GM12801 (cell line): Measurements from ENCODE around the gene SORCS2.

Experiments used
- TF ChIP-seq, protein P1 (sequence below): IDR thresholded peaks from one replicate; pipeline ENCODE4 v1.5.1; 2011; ENCODE audit warnings: control low read depth; ENCODE audit not compliant: insufficient read length; ENCODE audit errors: extremely low read depth

The SORCS2 gene

DNA sequence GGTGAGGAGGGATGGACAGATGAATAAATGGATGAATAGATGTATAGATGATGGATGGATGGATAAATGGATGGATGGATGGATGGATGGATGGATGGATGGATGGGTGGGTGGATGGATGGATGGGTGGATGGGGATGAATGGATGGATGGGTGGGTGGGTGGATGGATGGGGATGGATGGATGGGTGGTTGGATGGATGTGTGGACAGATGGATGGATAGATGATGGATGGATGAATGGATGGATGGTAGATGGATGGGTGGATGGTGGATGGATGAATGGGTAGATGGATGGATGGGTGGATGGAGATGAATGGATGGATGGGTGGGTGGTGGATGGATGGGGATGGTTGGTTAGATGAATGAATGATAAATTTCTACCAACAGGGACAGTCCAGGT is 449.4 kb downstream of the SORCS2 start:
- TF ChIP-seq, protein P1, sequence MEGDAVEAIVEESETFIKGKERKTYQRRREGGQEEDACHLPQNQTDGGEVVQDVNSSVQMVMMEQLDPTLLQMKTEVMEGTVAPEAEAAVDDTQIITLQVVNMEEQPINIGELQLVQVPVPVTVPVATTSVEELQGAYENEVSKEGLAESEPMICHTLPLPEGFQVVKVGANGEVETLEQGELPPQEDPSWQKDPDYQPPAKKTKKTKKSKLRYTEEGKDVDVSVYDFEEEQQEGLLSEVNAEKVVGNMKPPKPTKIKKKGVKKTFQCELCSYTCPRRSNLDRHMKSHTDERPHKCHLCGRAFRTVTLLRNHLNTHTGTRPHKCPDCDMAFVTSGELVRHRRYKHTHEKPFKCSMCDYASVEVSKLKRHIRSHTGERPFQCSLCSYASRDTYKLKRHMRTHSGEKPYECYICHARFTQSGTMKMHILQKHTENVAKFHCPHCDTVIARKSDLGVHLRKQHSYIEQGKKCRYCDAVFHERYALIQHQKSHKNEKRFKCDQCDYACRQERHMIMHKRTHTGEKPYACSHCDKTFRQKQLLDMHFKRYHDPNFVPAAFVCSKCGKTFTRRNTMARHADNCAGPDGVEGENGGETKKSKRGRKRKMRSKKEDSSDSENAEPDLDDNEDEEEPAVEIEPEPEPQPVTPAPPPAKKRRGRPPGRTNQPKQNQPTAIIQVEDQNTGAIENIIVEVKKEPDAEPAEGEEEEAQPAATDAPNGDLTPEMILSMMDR = no peak

DNA sequence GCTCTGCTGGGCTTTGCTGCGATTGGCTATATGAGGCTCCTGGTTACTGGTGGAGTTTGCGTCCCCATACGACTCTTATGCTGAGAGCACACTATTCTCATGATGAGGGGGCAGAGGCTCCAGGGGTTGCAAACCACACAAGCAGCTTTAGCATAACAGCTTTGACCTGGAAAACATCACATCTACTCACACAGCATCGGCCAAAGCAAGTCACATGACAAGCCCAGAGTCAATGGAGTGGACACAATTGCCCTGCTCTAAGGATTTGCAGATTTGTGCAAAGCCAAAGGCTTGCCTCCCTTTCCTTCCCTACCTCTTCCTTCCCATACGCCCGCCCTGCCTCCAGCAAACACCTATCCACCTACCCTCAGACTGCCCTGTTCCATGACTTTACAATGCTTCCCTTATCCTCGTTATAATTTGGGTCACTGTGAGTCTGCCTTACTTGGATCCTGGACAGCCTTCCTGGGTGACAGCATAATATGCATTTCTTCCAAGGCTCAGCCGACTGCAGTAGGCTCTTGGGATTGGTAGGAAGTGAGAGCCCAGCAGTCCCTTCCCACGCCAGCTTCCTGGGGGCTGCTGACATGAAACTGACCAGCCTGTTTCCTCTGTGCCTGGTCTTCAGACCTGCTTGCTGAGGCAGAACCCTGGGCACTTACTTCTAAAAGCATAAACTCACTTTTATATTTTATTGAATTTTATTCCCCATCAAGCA is 450.6 kb downstream of the SORCS2 start:
- TF ChIP-seq, protein P1 = no peak

DNA sequence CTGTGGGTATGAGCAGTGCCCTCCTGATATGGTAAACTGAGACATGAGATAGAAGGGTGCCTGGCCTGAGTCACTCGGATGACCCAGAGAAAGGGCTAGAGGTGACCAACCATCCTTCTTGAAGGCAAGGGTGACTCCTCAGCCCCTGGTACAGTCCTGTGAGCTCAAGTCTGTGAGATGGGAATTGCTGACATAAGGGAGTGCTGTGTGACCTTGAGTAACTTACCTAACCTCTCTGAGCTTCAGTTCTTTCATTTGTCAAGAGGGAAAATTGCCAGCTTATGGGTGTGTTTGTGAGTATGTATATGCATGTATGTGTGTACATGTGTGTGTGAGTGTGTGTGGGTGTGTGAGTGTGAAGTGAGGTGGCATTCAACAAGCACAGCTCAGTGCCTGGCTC is 452.8 kb downstream of the SORCS2 start:
- TF ChIP-seq, protein P1 = no peak

DNA sequence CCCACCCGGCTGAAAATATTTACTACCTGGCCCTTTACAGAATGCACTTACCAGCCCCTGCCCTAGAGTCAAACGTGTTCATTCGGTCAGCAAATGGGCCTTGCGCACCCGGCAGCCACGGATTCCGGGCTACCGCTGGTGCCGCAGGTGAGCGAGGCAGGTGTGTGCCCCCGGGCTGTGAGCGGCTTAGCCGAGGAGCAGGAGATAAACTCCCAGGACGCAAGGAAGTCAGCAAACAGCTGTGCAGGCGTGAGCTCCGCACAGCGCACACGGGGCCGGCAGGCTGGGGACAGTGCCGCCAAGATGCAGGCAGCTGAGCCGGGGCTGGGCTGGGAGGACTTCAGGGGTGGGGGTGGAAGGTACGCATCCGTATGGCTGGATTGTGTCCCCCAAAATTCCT is 453.6 kb downstream of the SORCS2 start:
- TF ChIP-seq, protein P1 = no peak

DNA sequence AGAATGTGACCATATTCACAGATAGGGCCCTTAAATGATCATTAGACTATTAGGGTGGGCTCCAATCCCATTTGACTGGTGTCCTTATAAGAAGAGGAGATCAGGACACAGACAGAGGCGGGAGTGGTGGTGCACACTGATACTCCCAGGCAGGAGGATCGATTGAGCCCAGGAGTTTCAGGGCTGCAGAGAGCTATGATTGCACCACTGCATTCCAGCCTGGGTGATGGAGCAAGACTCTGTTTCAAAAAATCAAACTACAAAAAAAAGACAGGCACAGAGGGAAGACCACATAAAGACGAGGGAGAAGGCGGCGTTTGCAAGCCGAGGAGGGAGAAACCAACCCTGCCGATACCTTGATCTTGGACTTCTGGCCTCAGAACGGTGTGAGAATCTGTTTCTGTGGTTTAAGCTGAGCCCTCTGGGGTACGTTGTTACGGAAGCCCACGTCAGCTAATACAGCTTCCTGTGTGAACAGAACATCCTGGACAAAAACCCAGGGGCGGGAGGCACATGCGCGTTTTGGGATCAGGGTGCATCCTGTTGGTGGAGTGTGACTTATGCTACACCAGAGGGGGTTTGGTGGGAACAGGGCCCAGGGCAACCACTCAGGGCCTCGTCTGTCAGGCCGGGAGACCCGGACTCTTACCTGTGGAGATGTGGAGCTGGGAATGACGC is 454.2 kb downstream of the SORCS2 start:
- TF ChIP-seq, protein P1 = no peak

DNA sequence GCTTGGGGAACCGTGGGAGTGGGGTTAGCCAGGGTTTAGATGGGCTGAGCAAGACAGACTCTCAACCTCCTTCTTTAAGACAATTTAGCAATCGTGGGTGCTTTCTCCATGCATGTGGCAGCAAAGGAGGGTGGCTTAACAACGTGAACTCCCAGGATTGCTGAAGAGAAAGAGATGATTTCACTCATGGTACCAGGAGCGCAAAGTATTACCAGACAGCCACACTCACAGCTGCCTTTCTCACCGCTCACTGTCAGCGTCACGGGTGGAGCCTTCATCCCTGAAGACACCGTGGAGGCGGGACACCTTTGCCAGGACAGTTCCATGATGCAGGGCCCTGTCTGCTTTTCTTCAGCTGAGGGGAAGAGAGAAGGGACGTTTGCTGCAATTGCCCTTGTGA is 454.8 kb downstream of the SORCS2 start:
- TF ChIP-seq, protein P1 = no peak

DNA sequence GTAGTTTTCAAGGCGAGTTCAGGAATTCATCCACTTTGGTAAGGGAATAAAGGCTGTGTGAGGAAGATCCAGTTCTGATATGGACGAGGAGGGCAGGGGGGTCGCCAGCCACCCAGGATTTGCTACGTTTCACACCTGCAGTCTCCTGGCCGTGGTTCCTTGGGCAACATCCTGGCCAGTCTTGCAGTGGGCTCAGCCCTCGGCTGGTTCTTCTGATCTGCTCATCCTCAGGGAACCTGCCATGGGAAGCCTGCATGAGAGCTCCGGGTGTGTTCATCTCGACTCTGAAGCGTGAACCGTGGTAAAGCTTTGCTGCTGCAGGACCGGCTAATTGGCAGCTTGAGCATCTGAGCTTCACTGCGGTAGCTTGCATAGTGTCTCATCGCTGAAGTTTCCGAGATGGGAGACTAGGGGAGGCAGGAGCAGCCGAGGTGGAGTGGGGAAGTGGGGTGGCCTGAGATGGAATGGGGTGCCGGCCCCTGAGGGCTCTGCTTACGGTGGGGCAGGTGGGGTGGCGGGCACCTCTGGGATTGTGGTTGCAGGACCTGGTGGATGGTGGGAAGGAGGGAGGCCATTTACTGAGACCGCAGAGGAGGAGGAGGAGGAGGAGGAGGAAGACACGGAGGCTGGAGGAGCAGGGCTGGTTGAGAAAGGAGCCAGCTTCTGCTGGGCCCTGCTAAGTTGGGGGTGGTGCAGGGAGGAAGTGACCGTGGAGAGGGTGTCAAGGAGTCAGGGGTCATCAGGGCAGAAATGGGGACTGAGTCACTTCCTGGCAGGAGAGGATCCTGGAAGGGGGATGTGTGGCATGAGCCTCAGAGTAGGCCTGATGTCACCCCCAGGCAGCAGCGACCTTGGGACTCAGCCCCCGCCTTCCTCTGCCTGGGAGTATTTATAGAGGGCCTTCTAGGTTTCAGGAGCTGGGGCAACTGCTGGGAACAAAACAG is 455.5 kb downstream of the SORCS2 start:
- TF ChIP-seq, protein P1 = no peak
